ENCODE results near the gene GPX1.
"Not testable (repeated sequence)": the region's sequence is repeated elsewhere in the genome, so short reads cannot be mapped to it uniquely, and the experiment has no call there.

GPX1 gene

DNA sequence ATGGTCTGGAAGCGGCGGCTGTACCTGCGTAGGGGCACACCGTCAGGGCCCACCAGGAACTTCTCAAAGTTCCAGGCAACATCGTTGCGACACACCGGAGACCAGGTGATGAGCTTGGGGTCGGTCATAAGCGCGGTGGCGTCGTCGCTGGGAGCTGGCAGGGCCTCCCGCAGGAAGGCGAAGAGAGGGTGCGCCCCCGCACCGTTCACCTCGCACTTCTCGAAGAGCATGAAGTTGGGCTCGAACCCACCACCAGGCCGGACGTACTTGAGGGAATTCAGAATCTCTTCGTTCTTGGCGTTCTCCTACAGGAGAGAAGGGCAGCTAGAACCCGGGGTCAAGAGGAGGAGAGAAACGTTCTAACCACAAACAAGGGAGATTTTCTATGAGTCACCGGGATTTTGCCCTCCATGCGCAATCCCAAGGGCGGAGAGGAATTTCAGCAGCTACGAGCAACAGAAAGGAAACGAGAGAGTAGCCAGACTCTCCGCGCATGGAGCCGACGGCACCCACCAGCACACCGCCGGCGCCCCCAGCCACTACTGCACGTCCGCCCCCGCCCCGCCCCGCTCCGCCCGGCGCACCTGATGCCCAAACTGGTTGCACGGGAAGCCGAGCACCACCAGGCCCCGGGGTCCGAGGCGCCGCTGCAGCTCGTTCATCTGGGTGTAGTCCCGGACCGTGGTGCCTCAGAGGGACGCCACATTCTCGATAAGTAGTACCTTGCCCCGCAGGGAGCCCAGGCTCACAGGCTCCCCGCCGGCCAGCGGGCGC lies 523 bp downstream of the GPX1 start:
- DNase-seq, result not testable (repeated sequence)

DNA sequence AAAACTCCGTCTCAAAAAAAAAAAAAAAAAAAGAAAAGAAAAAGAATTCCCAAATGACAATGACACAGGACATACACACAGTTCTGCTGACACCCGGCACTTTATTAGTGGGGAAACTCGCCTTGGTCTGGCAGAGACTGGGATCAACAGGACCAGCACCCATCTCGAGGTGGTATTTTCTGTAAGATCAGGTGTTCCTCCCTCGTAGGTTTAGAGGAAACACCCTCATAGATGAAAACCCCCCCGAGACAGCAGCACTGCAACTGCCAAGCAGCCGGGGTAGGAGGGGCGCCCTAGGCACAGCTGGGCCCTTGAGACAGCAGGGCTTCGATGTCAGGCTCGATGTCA lies 1.1 kb downstream of the GPX1 start:
- not testable (repeated sequence) for DNase-seq

DNA sequence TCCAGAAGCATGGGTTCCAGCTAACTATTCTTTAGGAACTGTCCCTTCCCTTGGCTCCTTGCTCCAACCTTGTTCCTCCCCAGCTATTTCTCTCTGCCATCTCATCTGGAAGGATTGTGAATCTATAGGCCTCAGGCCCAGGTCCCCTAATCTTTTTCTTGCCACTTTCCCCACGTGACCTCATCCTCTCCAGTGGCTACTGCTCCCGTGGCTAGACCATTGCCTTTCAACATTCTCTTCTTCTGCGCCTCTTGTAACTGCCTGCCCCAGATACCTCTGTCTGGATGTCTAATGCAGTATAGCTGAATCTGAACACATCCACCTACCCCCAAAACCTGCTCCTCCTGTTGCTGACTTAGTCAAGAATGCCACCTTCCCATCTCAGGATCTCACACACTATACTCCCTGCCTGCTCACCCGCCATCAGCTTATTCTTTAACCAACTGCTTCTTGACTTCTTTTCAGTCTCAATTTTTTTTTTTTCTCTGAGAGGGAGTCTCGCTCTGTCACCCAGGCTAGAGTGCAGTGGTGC lies 5.2 kb downstream of the GPX1 start:
- no peak for DNase-seq

DNA sequence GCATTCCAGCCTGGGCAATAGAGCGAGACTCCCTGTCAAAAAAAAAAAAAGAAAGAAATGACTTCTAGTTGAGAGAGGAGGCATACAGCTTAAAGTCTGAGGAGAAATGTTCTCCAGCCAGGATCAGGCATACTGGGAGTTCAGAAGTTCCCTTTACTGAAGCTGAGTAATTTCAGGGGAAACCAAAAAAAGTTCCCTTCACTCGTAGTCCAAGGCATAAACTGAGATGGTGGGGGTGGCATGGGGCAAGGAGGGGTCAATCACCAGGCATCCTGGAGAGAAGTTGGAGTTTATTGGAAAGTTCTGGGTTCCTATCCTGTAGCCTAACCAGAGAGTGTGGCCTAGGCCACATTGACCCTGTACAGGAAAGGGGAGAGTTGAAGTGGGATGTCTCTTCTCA lies 5.9 kb downstream of the GPX1 start:
- DNase-seq, result no peak

DNA sequence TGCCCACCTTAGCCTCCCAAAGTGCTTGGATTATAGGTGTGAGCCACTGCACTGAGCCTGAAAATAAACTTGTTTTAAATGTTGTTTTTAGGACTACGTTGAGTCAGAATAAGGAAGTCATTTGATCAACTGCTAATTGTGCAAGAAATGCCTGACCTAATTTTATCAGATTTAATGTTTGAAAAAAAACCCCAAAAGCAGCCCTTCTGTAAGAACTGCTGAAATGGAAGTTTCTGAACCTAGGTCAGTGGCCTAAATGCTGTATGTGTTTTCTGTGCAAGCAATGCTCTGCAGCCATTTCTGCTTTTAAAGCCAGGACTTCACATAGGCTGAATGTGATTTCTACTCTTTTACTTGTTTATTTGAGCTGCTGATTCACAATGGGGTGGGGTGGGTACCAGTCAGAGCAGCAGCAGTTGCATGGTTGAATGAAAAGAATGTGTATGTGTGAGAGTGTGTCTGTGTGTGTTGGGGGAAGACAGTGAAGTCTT lies 6.6 kb downstream of the GPX1 start:
- DNase-seq, result no peak

DNA sequence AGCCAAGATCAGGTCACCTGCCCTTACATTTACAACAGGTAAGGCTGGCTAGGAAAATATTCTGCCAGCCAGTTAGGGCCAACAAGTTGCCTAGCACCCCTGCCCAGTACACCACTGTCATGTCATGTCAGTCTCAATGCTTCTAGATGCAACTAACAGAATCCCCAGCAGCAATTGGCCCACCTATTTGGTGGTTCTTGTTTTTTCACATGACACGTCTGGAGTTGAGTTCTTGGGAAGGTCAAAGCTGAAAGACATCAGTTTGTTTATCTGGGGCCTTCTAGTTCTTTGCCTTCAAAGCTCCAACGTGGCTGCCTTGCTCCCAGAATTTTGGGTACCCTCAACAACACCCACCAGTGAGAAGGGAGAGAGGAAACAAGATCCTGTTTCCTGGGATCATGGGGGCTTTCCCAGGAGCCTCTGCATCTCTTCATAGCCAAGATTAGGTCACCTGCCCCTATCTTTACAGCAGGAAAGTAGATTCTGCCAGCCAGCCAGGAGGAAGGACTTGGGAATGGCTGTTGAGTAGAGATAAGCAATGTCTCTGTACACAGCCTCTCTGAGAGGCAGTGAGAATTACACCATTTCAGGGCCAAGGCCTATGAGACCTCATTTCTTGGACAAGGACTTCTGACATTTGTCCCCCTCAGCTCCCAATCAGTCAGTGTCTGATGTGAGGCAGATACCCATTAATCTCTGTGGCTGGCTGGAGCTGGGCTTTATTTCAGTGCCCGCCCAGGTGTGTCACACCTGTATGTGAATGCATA lies 8.6 kb downstream of the GPX1 start:
- DNase-seq, result no peak

DNA sequence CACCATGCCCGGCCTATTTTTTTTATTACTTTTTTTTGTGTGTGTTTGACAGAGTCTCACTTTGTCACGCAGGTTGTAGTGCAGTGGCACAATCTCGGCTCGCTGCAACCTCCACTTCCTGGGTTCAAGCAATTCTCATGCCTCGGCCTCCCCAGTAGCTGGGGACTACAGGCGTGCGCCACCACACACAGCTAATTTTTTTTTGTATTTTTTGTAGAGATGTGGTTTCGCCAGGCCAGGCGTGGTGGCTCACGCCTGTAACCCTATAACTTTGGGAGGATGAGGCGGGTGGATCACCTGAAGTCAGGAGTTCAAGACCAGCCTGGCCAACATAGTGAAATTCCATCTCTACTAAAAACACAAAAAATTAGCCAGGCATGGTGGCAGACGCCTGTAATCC lies 9.8 kb downstream of the GPX1 start:
- DNase-seq, result not testable (repeated sequence)

DNA sequence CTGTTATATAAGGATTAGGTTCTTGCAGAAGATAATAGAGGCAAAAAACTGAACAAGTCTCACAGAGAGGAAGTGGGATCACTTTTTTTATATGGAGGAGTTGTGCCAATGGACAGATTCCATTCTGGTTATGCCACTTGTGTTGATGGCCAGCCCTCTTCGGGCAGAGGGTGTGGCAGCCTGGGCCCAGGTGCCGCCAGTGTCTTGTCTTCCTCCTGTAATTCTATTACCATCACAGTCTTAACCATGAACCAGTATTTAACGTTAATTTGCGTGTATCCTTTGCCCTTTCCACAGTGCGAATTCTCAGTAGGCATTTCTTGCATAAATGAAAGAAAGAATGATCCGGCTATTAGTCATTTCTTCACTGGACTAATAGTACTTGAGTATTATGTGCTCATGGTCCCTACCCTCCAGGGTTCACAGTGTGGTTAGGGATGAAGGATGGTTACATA lies 11.3 kb downstream of the GPX1 start:
- DNase-seq, result no peak

DNA sequence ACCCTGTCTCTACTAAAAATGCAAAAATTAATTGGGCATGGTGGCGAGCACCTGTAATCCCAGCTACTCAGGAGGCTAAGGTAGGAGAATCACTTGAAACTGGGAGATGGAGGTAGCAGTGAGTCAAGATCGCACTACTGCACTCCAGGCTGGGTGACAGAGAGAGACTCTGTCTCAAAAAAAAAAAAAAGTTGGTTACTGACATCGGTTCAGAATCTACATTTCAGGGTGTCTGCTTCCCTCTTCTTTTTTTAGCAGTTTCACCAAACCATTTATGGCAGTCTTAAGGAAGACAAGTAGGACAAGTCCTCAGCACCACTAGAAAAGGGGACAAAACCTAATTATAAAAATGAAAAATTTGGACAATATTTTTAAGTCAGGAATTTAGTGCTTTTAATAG lies 15.0 kb downstream of the GPX1 start:
- no peak for DNase-seq

DNA sequence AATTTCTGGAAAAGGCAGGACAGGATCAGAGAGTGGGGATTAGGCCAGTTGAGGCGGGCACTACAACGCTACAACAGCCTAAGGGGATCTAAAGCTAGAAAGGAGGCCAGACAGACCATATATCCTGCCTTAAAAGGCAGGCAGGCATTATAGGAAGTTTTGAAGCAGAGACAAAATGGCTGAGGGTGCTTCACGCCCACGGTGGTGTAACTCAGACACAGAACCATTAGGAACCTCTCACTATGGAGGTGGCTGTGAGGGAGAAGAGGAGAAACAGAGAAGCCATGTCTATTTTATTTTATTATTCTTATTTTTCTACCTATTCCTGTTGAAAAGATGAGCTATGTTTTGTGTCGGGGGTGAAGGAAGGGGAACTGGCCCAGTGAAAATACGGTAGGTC lies 16.2 kb downstream of the GPX1 start:
- DNase-seq, result no peak

DNA sequence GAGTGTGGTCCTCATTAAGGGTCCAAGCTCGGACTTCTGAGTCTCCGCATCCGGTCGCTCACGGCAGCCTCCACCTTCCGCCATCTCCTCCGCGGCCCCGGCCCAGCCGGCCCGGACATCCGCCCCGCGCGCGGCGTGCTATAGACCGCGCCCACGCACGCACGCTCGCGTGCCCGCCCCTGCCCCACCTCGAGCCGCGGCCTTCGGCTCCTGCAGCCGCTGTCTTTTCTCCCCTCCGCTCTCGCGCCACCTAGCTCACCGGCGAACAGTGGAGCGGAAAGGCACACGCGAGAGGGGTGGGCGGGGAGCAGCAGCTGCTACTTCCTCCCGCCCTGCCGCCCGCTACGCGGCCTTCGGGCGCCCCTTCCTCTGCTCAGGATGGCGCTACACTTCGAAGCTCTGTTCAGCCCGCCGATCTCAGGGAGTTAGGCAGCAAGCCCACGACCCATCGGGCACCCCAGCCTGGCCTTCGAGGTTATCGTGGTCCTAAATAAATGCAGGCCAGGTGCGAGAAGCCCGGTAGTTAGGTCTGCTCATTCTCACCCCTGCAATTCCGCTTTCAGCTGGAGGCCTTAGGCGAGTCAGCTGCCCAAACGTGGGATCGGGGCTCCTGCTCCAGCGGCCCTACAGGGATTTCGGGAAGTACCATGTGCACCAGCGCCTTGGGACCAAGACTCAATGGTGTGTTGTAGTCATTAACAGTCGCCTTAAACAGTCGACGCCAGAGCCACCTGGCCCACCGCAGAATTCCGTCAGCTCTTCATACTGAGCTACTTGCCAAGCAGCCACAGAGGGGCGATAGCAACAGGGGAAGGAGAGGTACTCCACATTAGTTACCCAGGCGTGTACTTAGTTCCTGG lies 18.0 kb downstream of the GPX1 start, which contains the start of gene USP4:
USP4 (minus strand) TSS at position 113 of the 860 bp plus-strand sequence; CDS start at position 84, 29 bp downstream.
- peak; percentile 82 for DNase-seq

DNA sequence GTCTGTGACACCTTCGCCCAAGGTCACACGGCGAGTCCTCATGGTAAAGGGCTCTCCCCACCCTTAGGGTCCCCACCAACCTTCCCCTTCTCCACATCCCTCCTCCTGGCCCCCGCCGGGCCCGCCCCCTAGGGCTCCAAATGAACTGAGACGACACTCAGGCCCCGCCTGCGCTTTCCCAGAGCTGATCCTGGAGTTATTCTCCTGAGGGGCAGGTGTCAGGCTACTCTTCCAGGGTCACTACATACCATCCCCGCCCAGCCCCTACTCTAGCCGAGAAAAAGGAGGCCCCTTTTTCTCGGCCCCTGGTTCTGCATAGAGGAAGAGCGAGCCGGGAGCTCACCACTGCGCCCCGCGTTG lies 18.6 kb downstream of the GPX1 start:
- DNase-seq, result no peak

DNA sequence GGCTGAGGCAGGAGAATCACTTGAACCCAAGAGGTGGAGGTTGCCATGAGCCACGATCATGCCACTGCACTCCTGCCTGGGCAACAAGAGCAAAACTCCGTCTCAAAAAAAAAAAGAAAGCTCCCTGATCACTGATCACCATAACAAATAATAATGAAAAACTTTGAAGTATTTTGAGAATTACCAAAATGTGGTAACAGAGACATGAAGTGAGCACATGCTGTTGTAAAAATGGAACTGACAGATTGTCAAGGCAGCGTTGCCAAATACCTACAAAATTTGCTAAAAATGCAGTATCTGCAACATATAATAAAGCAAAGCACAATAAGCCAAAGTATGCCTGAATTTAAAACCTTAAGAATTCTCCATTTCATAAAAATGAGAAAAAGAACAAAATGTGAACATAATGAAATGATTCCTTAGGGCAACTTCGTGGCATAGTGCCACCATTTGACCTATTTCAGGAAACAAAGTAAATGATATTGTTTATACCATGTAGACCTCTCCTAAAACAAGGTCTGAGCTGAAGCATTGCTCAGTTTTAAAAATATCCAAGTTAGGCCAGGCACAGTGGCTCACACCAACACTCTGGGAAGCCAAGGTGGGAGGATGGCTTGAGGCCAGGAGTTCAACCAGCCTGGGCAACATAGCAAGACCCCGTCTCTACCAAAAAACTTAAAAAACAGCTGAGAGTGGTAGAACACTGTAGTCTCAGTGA lies 24.1 kb downstream of the GPX1 start:
- DNase-seq, result no peak

DNA sequence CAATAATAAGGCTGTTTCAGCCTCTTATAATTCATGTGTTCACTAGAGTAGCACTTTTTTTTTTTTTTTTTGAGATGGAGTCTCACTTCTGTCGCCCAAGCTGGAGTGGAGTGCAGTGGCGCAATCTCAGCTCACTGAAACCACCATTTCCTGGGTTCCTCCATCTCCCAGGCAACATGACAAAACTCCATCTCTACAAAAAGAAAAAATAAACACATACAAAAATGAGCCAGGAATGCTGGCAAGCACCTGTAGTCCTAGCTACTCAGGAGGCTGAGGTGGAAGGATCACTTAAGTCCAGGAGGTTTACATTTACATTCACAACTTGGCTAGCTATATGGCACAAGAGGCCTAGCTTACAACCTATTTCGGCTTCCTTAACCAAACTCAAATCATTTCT lies 25.1 kb downstream of the GPX1 start:
- DNase-seq, result no peak

DNA sequence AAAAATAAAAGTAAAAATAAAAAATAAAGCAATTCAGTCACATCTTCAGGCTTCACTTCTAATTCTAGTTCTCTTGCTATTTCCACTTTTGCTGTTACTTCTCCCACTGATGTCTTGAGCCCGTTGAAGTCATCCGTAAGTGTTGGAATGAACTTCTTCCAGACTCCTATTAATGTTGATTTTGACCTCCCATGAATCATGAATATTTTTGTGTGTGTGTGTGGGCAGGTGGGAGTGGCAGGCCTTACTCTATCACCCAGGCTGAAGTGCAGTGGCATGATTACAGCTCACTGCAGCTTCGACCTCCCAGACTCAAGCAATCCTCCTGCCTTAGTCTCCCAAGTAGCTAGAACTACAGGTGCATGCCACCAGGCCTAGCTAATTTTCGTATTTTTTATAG lies 29.0 kb downstream of the GPX1 start:
- no peak for DNase-seq

DNA sequence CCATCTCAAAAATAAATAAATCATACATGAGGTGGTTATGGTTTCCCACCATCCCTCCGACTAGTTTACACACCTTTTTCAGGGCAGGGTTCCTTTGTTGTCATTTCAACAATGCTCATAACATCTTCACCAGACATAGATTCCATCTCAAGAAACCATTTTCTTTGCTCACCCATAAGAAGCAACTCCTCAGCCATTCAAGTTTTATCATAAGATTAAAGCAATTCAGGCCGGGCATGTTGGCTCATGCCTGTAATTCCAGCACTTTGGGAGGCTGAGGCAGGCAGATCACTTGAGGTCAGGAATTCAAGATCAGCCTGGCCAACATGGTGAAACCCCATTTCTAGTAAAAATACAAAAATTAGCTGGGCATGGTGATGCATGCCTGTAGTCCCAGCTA lies 29.8 kb downstream of the GPX1 start:
- not testable (repeated sequence) for DNase-seq

DNA sequence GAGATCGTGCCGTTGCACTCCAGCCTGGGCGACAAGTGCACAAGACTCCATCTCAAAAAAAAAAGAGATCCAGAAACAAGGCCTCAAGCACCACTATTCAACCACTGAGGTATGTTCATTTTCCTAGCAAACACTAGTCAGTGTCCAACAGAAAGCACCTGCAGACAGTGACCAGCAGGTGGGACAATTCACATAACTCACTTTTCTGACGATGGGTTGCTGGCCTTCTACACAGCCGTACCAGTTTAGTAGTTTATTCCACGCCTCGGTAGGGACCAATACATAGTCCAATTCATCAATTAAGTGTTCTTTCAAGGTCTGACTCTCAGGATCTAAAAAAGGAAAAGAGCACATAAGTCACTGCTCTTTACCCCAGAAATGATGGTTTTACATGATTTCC lies 30.7 kb downstream of the GPX1 start:
- DNase-seq, result no peak

DNA sequence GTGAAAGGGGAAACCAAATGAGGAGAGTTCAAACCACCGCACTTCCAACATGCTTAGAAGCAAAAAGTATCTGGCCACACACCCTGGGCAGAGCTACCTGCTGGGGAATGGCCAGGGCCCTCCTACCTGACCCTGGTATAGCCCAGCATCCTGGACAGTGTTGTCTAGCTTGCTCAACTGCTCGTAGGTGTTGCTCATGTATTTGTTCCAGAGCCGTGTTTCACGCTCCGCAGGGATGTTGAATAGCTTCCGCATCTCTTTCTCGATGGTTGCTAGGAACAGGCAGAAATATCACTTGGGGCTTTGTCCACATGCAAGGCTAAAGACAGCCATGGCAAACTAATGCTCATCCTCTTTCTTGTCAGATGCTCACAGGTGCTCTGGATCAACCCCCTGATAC lies 33.4 kb downstream of the GPX1 start:
- no peak for DNase-seq

DNA sequence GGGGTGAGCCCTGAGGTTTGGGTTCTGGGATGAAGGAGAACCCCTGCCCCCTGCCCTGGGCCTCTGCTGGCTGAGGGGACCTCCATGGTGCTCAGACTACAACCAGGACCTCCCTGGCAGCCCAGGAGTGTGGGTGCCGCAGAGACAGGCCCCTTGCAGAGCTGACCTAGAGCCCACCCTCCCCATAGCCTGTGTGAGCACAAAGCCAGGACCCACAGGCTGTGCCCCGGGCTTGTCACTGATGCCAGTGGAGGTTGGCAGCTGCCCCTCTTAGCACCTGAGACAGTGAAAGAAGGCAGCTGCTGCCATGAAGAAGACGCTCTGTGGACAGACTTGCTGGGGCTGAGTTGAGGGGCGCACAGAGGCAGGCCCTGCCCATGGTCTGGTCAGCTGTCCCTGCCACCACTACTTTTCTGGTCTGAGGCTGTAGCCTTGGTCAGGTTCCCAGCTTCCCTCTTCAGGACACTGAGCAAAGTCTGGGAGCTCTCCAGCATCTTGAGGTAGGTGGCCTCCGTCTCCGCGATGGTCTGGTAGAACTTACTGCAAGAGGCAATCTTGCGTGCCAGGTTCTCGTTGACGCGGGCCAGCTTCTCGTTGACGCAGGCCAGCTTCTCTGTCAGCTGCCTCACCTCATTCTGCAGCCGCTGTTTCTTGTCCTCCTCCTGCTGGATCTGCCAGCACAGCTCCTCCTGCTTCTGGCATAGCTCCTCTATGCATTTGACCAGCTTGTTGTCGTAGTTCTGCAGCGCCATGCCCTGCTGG lies 41.3 kb downstream of the GPX1 start:
- no peak for DNase-seq

DNA sequence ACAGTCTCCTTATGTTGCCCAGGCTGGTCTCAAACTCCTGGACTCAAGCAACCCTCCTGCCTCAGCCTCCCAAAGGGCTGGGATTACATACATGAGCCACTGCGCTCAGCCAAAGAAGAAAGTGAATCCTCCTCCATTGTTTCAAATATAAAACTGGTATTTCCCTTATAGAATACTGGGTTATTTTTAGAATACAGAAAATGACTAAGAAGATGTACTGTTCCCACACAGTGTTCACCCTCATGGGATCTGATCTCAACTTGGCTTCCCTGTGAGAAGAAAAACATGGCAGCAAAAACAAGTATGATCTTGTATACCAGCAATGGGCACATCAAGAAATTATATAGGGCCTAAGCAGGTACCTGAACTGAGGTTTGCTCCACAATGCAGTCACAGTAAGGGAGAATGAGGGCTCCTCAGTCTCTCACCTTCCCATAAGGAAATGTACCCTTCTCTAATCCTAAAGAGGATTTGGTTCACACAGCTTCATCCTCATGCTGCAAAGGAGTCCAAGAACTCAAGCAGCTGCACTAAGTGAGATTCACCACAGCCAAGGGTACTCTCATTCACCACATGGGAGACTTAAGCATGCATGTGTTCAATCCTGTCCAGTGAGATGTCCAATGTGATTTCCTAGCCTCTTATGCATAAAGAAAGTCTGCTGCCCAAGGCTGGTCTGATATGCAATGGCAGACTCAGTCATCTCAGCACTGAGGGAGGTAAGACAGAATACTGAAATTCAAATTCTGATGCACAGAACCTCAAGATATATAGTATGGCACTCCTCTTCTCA lies 44.1 kb downstream of the GPX1 start:
- no peak for DNase-seq

DNA sequence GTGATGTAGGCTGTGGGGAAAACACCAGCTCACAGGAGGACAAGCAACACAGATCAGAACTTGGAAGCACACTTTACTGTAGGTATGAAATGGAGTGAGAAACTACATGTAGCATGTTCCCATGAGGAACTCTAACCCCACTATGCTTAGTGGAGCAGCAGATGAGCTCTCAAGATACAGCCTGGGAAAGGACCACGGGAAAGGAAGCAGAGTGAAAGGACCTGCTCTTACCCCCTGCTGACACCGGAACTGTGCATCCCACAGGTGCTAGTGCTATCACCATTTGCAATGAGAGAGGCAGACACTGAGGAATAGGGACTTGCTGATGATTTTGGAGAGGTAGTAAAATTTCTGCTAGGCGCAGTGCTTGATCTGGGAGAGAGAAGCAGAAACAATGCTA lies 46.9 kb downstream of the GPX1 start:
- no peak for DNase-seq
